GM23338 (cell line): ENCODE measurements around the gene DPM1. TPM values are rescaled to one million over a fixed set of nuclear protein-coding genes. Genes with fewer than 3 reads are reported as not detected.

Source experiments
- ATAC-seq: fragments of 200-7000 bp; cut with Tn5 transposase; 3 replicates; pipeline ENCODE4 v1.9.1; 2020
- DNase-seq: peaks from one replicate; pipeline ENCODE4 v3.0.0-alpha.2; 2015; ENCODE audit warnings: low spot score
- H2AFZ ChIP-seq: fragments of 200-600 bp; sonication (generic); 2 replicates; pipeline ENCODE4 v1.8.0; 2016; ENCODE audit warnings: antibody characterized with exemption, mild to moderate bottlenecking, moderate library complexity
- H3F3A ChIP-seq: fragments of 200-600 bp; sonication (generic); replicated peaks from 2 replicates; pipeline ENCODE4 v1.8.0; 2017; ENCODE audit warnings: antibody characterized with exemption, mixed run types, low read depth
- H3K27ac ChIP-seq: fragments of 200-600 bp; sonication (generic); 2 replicates; pipeline ENCODE4 v1.6.1; 2016; ENCODE audit warnings: low read depth
- H3K27me3 ChIP-seq: fragments of 200-600 bp; sonication (generic); 2 replicates; pipeline ENCODE4 v1.8.0; 2016; ENCODE audit warnings: mild to moderate bottlenecking, mixed run types, moderate library complexity; ENCODE audit not compliant: insufficient read depth
- H3K36me3 ChIP-seq: fragments of 200-600 bp; sonication (generic); 2 replicates; pipeline ENCODE4 v1.8.0; 2016; ENCODE audit warnings: mild to moderate bottlenecking; ENCODE audit not compliant: insufficient read depth
- H3K4me1 ChIP-seq: fragments of 200-600 bp; sonication (generic); 2 replicates; pipeline ENCODE4 v1.8.0; 2016; ENCODE audit warnings: mild to moderate bottlenecking, moderate library complexity; ENCODE audit not compliant: insufficient read depth
- H3K4me2 ChIP-seq: fragments of 200-600 bp; sonication (generic); 2 replicates; pipeline ENCODE4 v1.7.1; 2017; ENCODE audit warnings: mixed run types
- H3K4me3 ChIP-seq: fragments of 200-600 bp; sonication (generic); 2 replicates; pipeline ENCODE4 v1.6.1; 2016; ENCODE audit warnings: mixed run types
- H3K79me2 ChIP-seq: fragments of 200-600 bp; sonication (generic); replicated peaks from 2 replicates; pipeline ENCODE4 v1.8.0; 2017; ENCODE audit warnings: mild to moderate bottlenecking; ENCODE audit not compliant: insufficient read depth
- H3K9me2 ChIP-seq: fragments of 200-600 bp; sonication (generic); 2 replicates; pipeline ENCODE4 v1.8.0; 2017; ENCODE audit not compliant: insufficient read depth
- H4K20me1 ChIP-seq: fragments of 200-600 bp; sonication (generic); replicated peaks from 2 replicates; pipeline ENCODE4 v1.8.0; 2017; ENCODE audit warnings: mild to moderate bottlenecking; ENCODE audit not compliant: insufficient read depth
- H3K27ac Mint-ChIP-seq: 2 replicates; pipeline ENCODE4 v1.8.0; 2020; ENCODE audit warnings: inconsistent platforms, mild to moderate bottlenecking, moderate library complexity, mixed read lengths
- H3K27me3 Mint-ChIP-seq: 3 replicates; pipeline ENCODE4 v1.8.0; 2022; ENCODE audit warnings: low read depth, mild to moderate bottlenecking, moderate library complexity, mixed read lengths, inconsistent platforms; ENCODE audit not compliant: insufficient read depth, poor library complexity
- H3K36me3 Mint-ChIP-seq: 3 replicates; pipeline ENCODE4 v1.8.0; 2021; ENCODE audit warnings: low read depth, mild to moderate bottlenecking, inconsistent platforms, moderate library complexity, mixed read lengths
- H3K4me1 Mint-ChIP-seq: 3 replicates; pipeline ENCODE4 v1.8.0; 2020; ENCODE audit warnings: mild to moderate bottlenecking, inconsistent platforms, mixed read lengths
- H3K4me3 Mint-ChIP-seq: 3 replicates; pipeline ENCODE4 v1.8.0; 2021; ENCODE audit warnings: moderate library complexity, mild to moderate bottlenecking, inconsistent platforms, mixed read lengths
- H3K9me3 Mint-ChIP-seq: 3 replicates; pipeline ENCODE4 v1.8.0; 2020; ENCODE audit warnings: moderate library complexity, mild to moderate bottlenecking, inconsistent platforms, mixed read lengths
- CREB1 ChIP-seq: fragments of 250-450 bp; sonication (Bioruptor Pico); IDR thresholded peaks from 2 replicates; pipeline ENCODE4 v1.5.0; 2020; ENCODE audit warnings: low read depth, mild to moderate bottlenecking, moderate library complexity
- EZH2 ChIP-seq: fragments of 200-600 bp; sonication (generic); IDR thresholded peaks from one replicate; pipeline ENCODE4 v1.8.0; 2017; ENCODE audit warnings: antibody characterized with exemption, mild to moderate bottlenecking, low read depth; ENCODE audit not compliant: unreplicated experiment
- EZH2phosphoT487 ChIP-seq: fragments of 200-600 bp; sonication (generic); IDR thresholded peaks from one replicate; pipeline ENCODE4 v1.8.1; 2018; ENCODE audit warnings: antibody characterized with exemption; ENCODE audit not compliant: unreplicated experiment
- JUNB ChIP-seq: IDR thresholded peaks from one replicate; pipeline ENCODE4 v1.6.1; 2016; ENCODE audit warnings: antibody characterized with exemption; ENCODE audit not compliant: unreplicated experiment
- NANOG ChIP-seq: IDR thresholded peaks from 2 replicates; pipeline ENCODE4 v1.6.1; 2016; ENCODE audit warnings: antibody characterized with exemption, borderline replicate concordance
- POLR2AphosphoS5 ChIP-seq: IDR thresholded peaks from 2 replicates; pipeline ENCODE4 v1.6.1; 2016; ENCODE audit warnings: antibody characterized with exemption, low read depth
- STAT1 ChIP-seq: IDR thresholded peaks from one replicate; pipeline ENCODE4 v1.6.1; 2016; ENCODE audit warnings: antibody characterized with exemption; ENCODE audit not compliant: unreplicated experiment
- ZNF114 ChIP-seq: fragments of 250-450 bp; sonication (Bioruptor Pico); IDR thresholded peaks from 2 replicates; pipeline ENCODE4 v1.5.0; 2020; ENCODE audit warnings: mild to moderate bottlenecking, moderate library complexity
- ZNF331 ChIP-seq: fragments of 250-450 bp; sonication (Bioruptor Pico); IDR thresholded peaks from 2 replicates; pipeline ENCODE4 v1.5.0; 2020; ENCODE audit warnings: low read depth, mild to moderate bottlenecking, moderate library complexity
- polyA plus RNA-seq: library from polyadenylated mRNA; unstranded; fragments of >200 nt; fragmentation: Nextera tagmentation; extraction: Ambion mirVana; gene quantifications from 2 replicates; pipeline ENCODE4 v1.2.1, GENCODE V29; 2016
- total RNA-seq: library from RNA; depleted of rRNA; stranded (reverse); fragments of >200 nt; shearing (Covaris generic); gene quantifications from 2 replicates; pipeline ENCODE4 v1.2.3, GENCODE V29; 2014
- TF ChIP-seq, protein P1 (sequence below), 2 experiments: fragments of 200-600 bp in 1 of 2; sonication (generic) in 1 of 2; conservative IDR thresholded peaks; 2 replicates each; pipeline versions ENCODE4 v1.5.1 to v1.6.1; 2016 to 2017; ENCODE audit warnings: antibody characterized with exemption in 2 of 2, low read depth in 2 of 2, mild to moderate bottlenecking in 2 of 2, moderate library complexity in 1 of 2
- TF ChIP-seq, protein P2 (sequence below): IDR thresholded peaks from 2 replicates; pipeline ENCODE4 v1.6.1; 2016; ENCODE audit warnings: antibody characterized with exemption
- TF ChIP-seq, protein P3 (sequence below): IDR thresholded peaks from one replicate; pipeline ENCODE4 v1.6.1; 2018; ENCODE audit warnings: antibody characterized with exemption; ENCODE audit not compliant: unreplicated experiment
- TF ChIP-seq, protein P4 (sequence below): fragments of 250-450 bp; sonication (Bioruptor Pico); IDR thresholded peaks from 2 replicates; pipeline ENCODE4 v1.5.0; 2020; ENCODE audit warnings: mild to moderate bottlenecking, moderate library complexity

The DPM1 gene
- total and polyA plus RNA-seq, 2 experiments from 2014 or later = 71.7 to 130 TPM

DNA sequence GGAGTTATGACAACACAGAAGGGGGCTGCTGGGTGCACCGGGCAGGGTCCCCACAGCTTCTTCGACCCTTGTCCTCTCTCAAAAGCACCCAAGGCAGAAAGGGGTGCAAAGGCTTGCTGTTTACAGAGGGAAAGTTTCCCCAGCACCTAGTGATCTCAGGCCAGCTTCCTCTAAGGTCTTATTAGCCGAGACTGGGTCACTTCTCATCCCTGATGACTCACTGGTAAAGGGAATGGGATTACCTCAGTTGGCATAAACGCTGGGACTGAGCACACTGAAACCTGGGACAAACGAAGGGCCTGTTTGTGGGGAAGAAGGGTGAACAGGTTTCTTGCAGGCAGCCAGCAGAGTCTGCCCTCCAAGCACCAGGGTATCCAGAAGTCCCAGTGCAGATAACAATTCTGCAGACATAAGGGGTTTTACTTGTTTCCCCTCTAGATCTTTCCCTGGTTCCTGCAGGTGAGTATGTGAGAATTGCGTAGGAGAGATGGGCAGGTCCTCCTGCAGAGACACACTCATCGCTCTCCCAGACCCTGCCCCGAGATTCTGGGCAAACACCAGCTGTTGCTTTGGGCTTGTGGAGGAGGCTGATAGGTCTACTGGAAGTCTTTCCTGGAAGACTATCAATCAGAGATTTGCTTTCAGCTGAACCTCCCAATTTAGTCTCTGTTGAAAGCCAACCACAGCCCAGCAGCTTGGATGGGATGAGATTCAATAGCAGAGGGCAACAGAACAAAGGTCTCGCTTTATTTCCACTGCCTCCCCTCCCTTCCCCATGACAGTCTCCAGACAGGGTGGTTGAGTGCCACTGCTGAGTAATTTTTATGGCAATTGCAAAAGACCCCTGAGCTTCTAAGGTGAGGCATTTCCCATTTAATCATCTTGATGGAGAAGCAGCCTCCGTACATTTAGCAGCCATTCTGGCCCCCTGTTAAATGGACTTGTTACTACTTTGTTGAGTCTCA is 38.9 kb upstream of the DPM1 start:
- 0 out of 2 replicates have a peak, but pooled peaks cover 3% of the 10 kb centered on the region for H3F3A ChIP-seq
- no peak overlapping the region for H3K27ac Mint-ChIP-seq
- no peak overlapping the region for H3K4me3 ChIP-seq
- no peak overlapping the region for H2AFZ ChIP-seq
- no peak overlapping the region for H3K4me2 ChIP-seq
- H3K4me3 Mint-ChIP-seq = no peak overlapping the region
- ATAC-seq (no peak), DNase-seq (no peak)
- H3K4me1 ChIP-seq = 0 out of 2 replicates have a peak, but pooled peaks cover 3% of the 10 kb centered on the region
- H3K4me1 Mint-ChIP-seq = peaks cover 13% of the 10 kb centered on the region
- peaks cover 6% of the 10 kb centered on the region; the same call in 2 of the 3 replicates for H3K9me3 Mint-ChIP-seq
- no peaks in the 10 kb centered on the region for H3K27me3 ChIP-seq
- no peaks in the 10 kb centered on the region for H3K36me3 Mint-ChIP-seq
- H3K27me3 Mint-ChIP-seq = peaks cover 25% of the 10 kb centered on the region
- no peaks in the 10 kb centered on the region for H3K36me3 ChIP-seq
- no peaks in the 10 kb centered on the region for H4K20me1 ChIP-seq
- no peaks in the 10 kb centered on the region for H3K9me2 ChIP-seq
- TF ChIP-seq JUNB (no peak), STAT1 (no peak), CREB1 (CRISPR knock-in tag) (no peak), NANOG (no peak), ZNF331 (CRISPR knock-in tag) (no peak), POLR2AphosphoS5 (no peak), ZNF114 (CRISPR knock-in tag) (no peak), EZH2phosphoT487 (no peak), EZH2 (no peak)
- TF ChIP-seq, protein P1, sequence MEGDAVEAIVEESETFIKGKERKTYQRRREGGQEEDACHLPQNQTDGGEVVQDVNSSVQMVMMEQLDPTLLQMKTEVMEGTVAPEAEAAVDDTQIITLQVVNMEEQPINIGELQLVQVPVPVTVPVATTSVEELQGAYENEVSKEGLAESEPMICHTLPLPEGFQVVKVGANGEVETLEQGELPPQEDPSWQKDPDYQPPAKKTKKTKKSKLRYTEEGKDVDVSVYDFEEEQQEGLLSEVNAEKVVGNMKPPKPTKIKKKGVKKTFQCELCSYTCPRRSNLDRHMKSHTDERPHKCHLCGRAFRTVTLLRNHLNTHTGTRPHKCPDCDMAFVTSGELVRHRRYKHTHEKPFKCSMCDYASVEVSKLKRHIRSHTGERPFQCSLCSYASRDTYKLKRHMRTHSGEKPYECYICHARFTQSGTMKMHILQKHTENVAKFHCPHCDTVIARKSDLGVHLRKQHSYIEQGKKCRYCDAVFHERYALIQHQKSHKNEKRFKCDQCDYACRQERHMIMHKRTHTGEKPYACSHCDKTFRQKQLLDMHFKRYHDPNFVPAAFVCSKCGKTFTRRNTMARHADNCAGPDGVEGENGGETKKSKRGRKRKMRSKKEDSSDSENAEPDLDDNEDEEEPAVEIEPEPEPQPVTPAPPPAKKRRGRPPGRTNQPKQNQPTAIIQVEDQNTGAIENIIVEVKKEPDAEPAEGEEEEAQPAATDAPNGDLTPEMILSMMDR (conservative IDR thresholded peaks at IDR 0.05; ENCODE audit: low read depth in 2 of 2) = no peak
- TF ChIP-seq, protein P2, sequence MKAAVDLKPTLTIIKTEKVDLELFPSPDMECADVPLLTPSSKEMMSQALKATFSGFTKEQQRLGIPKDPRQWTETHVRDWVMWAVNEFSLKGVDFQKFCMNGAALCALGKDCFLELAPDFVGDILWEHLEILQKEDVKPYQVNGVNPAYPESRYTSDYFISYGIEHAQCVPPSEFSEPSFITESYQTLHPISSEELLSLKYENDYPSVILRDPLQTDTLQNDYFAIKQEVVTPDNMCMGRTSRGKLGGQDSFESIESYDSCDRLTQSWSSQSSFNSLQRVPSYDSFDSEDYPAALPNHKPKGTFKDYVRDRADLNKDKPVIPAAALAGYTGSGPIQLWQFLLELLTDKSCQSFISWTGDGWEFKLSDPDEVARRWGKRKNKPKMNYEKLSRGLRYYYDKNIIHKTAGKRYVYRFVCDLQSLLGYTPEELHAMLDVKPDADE = no peak
- TF ChIP-seq, protein P3, sequence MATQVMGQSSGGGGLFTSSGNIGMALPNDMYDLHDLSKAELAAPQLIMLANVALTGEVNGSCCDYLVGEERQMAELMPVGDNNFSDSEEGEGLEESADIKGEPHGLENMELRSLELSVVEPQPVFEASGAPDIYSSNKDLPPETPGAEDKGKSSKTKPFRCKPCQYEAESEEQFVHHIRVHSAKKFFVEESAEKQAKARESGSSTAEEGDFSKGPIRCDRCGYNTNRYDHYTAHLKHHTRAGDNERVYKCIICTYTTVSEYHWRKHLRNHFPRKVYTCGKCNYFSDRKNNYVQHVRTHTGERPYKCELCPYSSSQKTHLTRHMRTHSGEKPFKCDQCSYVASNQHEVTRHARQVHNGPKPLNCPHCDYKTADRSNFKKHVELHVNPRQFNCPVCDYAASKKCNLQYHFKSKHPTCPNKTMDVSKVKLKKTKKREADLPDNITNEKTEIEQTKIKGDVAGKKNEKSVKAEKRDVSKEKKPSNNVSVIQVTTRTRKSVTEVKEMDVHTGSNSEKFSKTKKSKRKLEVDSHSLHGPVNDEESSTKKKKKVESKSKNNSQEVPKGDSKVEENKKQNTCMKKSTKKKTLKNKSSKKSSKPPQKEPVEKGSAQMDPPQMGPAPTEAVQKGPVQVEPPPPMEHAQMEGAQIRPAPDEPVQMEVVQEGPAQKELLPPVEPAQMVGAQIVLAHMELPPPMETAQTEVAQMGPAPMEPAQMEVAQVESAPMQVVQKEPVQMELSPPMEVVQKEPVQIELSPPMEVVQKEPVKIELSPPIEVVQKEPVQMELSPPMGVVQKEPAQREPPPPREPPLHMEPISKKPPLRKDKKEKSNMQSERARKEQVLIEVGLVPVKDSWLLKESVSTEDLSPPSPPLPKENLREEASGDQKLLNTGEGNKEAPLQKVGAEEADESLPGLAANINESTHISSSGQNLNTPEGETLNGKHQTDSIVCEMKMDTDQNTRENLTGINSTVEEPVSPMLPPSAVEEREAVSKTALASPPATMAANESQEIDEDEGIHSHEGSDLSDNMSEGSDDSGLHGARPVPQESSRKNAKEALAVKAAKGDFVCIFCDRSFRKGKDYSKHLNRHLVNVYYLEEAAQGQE = no peak
- TF ChIP-seq, protein P4, sequence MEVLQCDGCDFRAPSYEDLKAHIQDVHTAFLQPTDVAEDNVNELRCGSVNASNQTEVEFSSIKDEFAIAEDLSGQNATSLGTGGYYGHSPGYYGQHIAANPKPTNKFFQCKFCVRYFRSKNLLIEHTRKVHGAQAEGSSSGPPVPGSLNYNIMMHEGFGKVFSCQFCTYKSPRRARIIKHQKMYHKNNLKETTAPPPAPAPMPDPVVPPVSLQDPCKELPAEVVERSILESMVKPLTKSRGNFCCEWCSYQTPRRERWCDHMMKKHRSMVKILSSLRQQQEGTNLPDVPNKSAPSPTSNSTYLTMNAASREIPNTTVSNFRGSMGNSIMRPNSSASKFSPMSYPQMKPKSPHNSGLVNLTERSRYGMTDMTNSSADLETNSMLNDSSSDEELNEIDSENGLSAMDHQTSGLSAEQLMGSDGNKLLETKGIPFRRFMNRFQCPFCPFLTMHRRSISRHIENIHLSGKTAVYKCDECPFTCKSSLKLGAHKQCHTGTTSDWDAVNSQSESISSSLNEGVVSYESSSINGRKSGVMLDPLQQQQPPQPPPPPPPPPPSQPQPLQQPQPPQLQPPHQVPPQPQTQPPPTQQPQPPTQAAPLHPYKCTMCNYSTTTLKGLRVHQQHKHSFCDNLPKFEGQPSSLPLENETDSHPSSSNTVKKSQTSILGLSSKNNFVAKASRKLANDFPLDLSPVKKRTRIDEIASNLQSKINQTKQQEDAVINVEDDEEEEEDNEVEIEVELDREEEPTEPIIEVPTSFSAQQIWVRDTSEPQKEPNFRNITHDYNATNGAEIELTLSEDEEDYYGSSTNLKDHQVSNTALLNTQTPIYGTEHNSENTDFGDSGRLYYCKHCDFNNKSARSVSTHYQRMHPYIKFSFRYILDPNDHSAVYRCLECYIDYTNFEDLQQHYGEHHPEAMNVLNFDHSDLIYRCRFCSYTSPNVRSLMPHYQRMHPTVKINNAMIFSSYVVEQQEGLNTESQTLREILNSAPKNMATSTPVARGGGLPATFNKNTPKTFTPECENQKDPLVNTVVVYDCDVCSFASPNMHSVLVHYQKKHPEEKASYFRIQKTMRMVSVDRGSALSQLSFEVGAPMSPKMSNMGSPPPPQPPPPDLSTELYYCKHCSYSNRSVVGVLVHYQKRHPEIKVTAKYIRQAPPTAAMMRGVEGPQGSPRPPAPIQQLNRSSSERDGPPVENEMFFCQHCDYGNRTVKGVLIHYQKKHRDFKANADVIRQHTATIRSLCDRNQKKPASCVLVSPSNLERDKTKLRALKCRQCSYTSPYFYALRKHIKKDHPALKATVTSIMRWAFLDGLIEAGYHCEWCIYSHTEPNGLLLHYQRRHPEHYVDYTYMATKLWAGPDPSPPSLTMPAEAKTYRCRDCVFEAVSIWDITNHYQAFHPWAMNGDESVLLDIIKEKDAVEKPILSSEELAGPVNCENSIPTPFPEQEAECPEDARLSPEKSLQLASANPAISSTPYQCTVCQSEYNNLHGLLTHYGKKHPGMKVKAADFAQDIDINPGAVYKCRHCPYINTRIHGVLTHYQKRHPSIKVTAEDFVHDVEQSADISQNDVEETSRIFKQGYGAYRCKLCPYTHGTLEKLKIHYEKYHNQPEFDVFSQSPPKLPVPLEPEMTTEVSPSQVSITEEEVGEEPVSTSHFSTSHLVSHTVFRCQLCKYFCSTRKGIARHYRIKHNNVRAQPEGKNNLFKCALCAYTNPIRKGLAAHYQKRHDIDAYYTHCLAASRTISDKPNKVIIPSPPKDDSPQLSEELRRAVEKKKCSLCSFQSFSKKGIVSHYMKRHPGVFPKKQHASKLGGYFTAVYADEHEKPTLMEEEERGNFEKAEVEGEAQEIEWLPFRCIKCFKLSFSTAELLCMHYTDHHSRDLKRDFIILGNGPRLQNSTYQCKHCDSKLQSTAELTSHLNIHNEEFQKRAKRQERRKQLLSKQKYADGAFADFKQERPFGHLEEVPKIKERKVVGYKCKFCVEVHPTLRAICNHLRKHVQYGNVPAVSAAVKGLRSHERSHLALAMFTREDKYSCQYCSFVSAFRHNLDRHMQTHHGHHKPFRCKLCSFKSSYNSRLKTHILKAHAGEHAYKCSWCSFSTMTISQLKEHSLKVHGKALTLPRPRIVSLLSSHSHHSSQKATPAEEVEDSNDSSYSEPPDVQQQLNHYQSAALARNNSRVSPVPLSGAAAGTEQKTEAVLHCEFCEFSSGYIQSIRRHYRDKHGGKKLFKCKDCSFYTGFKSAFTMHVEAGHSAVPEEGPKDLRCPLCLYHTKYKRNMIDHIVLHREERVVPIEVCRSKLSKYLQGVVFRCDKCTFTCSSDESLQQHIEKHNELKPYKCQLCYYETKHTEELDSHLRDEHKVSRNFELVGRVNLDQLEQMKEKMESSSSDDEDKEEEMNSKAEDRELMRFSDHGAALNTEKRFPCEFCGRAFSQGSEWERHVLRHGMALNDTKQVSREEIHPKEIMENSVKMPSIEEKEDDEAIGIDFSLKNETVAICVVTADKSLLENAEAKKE (CRISPR knock-in tag) = no peak
- H3K79me2 ChIP-seq = no peaks in the 10 kb centered on the region
- H3K27ac ChIP-seq = no peak overlapping the region
